Activated T-helper 1 cell treated with Interleukin-2 at 50 U/mL for 16 hours (primary cell): ENCODE results near the gene SH3GL3.

Experiments
- DNase-seq: peaks from one replicate; pipeline ENCODE4 v3.0.0-alpha.2; 2020; ENCODE audit warnings: low read depth

SH3GL3 gene

GRCh38 chr15:83569341-83569740 is 122.2 kb downstream of the SH3GL3 start:
- no peak for DNase-seq

DNA sequence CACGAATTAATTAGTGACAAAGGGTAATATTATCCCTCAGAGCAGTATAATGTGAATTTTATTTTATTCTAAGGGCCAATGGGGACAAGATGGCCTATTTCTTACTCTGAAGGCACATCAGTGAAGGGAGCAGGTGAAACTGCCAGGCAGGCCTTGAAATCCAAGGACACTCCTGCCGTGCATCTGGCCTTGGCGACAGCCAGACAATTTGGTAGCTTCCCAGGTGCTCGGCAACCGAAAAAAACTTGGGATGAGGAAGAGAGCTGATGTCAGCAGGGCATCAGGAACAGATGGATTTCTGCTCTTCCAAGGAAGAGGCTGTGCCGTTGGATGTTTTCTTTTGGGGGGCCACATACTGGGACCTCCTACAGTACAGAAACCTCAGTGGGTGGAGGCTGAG is 123.6 kb downstream of the SH3GL3 start:
- DNase-seq: no peak

DNA sequence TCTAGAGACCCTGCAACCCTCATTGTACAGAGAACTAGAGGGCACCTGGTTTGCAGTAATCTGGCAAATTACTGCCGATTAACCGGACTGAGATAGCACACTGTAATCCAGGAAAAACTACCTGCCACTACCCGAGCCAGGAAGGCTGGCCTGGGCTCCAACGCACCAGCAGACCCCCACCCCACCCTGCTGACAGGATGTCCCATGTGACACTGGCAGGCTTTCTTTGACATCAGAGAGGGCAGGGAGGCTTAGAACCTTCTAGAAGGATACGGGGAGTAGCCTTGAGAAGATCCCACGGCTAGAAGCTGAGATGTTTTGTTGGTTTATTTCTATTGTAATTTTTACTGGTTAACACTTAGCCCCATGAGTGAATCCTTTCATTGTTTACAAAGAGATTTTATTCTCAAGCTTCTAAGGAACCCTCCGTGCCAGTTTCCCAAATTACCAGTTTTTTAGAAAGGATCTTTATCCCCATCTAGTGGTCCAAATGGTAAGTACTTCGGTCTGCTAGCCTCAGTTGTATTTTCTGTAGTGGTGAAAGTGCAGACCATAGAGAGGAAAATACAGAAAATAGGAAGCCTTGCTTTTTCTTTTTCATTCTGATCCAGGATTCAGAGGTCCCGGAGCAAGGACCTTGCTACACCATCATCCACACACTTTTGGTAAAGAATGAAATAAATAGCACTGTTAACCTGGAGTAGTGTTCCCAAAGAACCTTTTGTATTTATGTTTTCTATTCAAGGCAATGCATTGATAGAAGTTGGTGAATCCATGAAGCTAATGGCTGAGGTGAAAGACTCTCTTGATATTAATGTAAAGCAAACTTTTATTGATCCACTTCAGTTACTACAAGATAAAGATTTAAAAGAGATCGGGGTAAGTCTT is 124.9 kb downstream of the SH3GL3 start:
- DNase-seq: no peak

DNA sequence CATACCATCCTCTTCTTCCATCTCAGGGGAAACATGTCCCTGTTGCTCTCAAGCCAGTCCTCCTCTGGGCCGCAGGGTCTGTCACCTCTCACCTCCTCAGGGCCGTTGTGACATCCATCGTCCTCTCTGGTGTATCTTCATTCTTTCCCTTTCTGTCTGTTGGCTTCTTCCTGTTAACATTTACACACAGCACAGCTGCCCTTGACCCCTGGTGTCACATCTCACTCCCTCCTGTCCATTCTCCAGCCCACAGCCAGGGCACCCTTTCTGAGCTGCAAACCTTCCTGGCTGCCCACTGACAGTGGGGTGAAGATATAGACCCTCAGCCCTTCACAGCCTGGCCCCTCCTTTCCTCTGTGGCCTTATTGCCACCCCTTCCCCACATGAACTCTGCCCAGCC is 127.2 kb downstream of the SH3GL3 start:
- DNase-seq: no peak

- DNase-seq: no peak
Observed at GRCh38 chr15:83578691-83579090, 131.6 kb downstream of the SH3GL3 start.

DNA sequence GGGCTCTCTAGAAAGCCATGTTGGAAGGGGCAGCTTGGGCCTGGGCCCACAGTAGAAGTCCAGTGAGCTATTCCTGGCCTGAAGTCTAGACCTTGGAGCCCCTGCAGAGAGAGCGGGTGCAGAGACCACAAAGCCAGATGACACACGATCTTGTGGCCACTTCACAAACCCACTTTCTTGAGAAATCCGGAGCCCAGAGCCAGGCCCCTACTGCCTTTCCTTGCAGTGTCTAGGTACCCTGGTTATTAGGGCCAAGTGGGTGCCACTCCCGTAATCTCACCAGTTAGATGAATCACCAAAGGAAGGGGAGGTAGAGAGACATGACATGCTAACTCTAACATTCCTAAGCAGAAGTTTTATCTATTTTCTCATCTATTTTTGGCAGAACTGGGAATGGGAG is 134.2 kb downstream of the SH3GL3 start:
- DNase-seq: no peak

DNA sequence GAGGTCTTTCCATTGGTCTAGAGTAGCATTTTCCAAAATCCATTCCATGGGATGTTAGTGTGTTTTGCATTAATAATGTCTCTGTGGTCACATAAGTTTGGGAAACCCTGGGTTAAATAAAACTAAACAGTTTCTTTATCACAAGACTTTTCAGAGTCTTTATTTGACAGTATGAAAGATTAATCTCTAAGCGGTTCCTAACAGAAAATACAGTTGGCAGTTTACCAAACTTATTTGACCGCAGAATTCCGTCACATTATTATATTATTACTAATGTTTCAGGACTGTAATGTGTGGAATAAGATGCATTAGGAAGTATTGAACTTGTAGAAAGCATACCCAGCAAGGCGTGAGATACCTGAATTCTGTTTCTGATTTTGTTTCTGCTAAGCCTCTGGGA is 135.2 kb downstream of the SH3GL3 start:
- DNase-seq: no peak

DNA sequence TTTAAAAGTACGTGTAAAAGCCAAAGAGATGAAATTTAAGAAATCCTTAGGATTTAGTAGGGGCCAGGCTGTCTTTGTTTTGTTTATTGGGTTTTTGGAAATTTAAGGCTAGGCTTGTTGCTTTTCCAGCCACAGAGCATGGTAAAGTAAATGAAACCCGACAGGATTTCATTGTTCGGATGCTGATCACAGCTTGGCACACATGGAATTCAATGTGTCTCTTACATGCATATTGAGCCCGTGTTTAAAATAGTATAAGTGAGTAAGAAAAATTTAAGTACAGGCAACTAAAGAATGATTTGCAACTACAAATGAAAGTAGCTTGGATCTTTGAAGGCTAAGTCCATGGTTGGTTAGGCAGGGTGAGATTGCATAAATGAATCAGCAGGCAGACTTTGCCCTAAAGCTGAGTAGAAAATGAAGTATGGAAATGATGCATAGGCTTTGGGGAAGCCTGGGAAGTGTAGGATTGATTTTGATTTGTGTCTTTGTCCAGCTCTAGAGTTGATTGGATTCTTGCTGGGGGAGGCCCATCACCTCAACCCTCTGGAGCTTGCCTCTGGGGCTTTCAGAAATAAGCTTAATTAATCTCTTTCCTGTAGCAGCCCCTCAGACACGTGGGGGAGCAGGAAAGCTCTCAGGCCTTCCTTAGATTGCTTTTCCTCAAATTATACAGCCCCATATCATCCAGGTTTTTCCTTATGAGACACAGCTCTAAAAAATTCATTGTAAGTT is 138.6 kb downstream of the SH3GL3 start:
- DNase-seq: no peak

DNA sequence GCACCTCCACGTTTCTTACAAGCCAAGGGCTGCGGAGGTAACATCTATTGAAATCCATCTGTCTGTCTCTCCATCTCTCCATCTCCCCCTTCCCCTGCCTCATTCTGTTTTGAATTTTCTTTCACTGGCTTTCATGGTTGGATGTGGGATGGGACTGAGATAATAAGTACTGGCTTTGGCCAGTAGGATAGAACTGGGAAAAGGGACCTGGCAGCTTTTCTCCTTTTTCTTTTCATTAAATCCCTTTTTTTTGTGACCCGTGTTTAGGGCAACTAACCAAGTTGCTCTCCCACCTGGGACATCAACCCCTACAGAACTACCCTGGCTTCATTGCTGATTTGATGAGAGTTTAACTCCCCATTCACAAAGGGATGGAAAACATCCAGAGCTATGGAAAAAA is 139.9 kb downstream of the SH3GL3 start:
- no peak for DNase-seq

DNA sequence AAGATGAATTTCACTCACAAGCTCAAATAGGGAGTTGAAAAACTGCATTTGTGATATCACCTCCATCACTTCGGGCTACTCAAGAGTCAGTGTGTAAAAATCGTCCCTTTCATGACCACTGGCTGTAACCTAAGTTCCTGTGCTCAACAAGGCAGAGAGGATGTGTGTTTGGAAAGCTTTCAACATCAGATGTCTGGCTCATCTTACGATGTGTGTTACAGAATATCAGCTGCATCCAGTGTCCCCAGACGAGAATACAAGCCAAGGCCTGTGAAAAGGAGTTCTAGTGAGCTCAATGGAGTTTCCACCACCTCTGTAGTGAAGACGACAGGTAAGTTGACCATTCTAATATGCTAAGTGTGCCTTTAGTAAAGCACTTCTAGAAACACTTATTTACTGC is 141.3 kb downstream of the SH3GL3 start:
- no peak for DNase-seq

- no peak for DNase-seq
Observed at GRCh38 chr15:83592370-83593040, 145.4 kb downstream of the SH3GL3 start.

DNA sequence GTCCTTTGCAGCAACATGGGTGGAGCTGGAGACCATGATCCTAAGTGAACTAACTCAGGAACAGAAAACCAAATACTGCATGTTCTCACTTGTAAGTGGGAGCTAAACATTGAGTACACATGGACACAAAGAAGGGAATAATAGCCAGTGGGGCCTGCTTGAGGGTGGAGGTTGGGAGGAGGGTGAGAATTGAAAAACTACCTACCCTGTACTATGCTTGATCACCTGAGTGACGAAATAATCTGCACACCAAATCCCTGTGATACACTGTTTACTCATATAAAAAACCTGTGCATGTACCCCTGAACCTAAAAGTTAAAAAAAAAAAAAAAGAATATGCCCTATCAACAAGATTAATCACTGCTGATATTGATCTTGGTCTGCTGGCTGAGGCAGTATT is 148.1 kb downstream of the SH3GL3 start:
- no peak for DNase-seq

GRCh38 chr15:83598031-83598430 is 150.9 kb downstream of the SH3GL3 start:
- DNase-seq: no peak

- DNase-seq: no peak
Observed at GRCh38 chr15:83602021-83602420, 154.9 kb downstream of the SH3GL3 start.

DNA sequence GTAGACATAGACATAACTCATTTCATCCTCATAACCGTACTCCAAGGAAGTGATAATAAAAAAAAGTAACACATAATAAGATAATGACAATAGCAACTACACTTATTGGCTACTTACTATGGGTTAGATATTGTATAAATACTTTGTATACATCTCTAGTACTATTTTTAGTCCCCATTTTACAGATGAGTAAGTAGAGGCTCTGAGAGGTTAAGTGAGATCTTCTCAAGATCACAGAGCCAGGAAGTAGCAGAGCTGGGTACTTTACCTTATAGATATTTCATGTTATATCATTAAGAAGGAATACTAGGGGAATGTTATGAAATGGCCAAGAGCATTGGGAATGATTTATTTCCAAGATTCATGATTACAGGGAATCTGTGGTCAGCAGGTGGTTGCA is 157.4 kb downstream of the SH3GL3 start:
- DNase-seq: no peak

DNA sequence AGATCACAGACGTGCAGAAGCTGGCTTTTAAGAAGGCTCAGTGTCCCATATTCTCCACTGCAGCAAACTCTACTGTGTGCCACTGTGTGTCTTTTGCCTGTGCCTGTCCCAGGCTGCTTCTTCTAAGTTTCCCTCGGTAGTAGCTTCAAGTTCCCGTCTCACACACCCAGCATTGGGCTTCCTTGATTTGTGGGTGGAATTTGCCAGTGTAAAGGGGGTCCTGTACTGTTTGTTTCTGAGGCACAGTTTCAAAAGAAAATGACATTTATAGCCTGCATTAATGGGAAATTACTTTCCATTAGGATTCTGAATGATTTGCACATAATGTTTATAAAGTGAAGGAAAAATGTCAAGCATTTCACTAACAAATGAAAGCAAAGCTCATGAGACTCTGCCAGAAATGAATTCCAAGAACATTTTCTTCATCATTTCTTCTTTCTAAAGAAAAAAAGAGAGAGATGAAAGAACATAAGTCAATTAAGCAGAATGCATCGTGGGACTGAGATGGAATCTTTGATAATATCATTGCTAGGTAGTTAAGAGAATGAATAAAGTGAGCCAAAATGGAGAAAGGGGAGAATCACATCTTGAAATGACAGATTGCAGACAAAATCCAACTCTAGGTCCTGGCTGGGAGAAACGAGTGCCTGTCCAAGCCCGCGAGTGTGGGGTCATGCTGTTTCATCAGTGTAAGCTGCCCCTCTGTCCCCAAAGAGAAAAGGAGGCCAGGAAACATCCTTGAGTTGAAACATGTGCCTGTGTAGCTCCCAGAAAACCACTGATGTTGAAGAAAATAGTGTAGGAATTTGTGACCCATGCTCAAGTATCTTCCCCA is 158.2 kb downstream of the SH3GL3 start:
- DNase-seq: no peak

DNA sequence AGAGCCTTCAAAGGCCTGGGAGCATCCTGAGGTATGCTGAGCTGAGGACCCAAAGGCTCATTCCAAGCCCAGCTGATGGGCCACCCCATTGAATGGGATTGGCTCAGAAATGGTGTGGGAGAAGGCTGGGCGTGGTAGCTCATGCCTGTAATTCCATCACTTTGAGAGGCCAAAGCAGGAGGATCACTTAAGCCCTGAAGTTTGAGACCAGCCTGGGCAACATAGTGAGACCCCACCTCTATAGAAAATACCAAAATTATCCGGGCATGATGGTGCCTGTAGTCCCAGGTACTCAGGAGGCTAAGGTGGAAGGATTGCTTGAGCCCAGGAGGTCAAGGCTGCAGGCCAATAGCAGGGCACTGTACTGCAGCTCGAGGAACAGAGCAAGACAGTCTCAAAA is 163.0 kb downstream of the SH3GL3 start:
- no peak for DNase-seq

DNA sequence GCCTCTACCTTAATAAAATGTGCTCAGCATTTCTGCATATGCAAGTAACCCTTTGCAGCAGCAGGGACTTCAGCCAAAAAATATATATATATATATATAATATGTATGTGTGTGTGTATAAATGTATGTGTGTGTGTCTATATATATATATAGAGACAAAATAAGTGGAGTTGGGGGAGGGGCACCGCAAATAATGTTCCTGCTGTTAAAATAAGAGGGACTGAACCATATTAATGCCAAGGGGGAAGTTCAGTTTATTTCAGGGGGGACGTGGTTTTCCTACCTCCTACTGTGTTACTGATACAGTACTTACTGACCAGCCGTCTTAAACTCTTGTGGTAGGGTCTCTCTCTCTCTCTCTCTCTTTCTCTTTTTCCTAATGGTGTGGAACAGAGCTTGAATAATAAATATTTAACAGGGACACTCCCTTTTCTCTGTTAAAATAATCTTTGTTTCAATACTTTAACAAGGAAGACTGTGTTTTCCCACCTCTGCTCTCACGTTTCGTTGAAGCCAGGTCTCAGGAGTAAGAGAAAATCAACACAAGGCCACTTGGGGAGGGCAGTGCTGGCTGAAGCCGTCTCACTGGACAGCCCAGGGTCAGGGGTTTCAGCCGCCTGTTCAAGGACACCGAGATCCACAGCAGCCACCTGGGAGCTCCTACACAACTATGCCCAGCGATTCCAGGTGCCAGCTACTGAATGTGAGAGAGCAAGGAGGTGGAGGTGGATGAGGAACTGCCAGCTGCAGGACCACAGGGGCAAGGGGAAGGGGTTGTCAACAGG is 164.0 kb downstream of the SH3GL3 start:
- no peak for DNase-seq

- no peak for DNase-seq
Observed at GRCh38 chr15:83612226-83612625, 165.1 kb downstream of the SH3GL3 start.

- DNase-seq: no peak
Observed at GRCh38 chr15:83612898-83613635, 165.9 kb downstream of the SH3GL3 start.
